ENCODE data around the gene GLP2R.

DNA sequence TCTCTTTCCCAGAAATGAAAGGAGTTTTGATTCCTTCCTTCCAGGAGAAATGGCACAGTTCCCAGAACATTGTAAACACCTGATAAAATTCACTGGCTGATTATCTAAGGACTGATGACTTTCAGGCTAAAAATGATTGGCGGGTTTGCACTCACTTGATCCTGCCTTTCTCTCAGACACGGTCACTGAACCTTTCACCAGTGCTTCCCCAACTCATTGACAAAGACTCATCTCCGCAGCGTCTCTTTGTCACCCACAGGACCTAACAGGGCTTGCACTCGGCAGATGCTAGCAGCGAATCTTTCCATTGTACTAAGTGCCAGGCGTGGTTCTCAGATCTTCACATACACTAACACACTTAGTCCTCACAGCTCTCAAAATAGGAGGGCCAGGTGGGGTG is 27.0 kb upstream of the GLP2R start:
- TF ChIP-seq, protein P1, sequence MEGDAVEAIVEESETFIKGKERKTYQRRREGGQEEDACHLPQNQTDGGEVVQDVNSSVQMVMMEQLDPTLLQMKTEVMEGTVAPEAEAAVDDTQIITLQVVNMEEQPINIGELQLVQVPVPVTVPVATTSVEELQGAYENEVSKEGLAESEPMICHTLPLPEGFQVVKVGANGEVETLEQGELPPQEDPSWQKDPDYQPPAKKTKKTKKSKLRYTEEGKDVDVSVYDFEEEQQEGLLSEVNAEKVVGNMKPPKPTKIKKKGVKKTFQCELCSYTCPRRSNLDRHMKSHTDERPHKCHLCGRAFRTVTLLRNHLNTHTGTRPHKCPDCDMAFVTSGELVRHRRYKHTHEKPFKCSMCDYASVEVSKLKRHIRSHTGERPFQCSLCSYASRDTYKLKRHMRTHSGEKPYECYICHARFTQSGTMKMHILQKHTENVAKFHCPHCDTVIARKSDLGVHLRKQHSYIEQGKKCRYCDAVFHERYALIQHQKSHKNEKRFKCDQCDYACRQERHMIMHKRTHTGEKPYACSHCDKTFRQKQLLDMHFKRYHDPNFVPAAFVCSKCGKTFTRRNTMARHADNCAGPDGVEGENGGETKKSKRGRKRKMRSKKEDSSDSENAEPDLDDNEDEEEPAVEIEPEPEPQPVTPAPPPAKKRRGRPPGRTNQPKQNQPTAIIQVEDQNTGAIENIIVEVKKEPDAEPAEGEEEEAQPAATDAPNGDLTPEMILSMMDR (IDR thresholded peaks at IDR 0.05) = no peak
- no peak for TF ChIP-seq POLR2A (IDR thresholded peaks at IDR 0.05)

Measured in heart left ventricle (tissue), 13 donors.